22Rv1 (cell line): ENCODE measurements around the gene PTPN11.

ENCODE experiments used
- CTCF ChIP-seq: fragments of 450-650 bp; IDR thresholded peaks from 2 replicates; pipeline ENCODE4 v1.5.1; 2017; ENCODE audit warnings: mild to moderate bottlenecking
- ZFX ChIP-seq: fragments of 450-650 bp; IDR thresholded peaks from 2 replicates; pipeline ENCODE4 v1.6.1; 2017; ENCODE audit warnings: antibody characterized with exemption, borderline replicate concordance

- TF ChIP-seq CTCF (no peak), ZFX (no peak)
Observed at GRCh38 chr12:112514456-112514855, 95.7 kb downstream of the PTPN11 start.
